ENCODE data around the gene TEX51. TPM values are rescaled to one million over a fixed set of nuclear protein-coding genes. Genes with fewer than 3 reads are reported as not detected.

TEX51 gene
- not detected for total RNA-seq (2021; ENCODE audit: unreplicated experiment)
- polyA plus RNA-seq (2012), result not detected in 2 replicates
- not detected for Bru-seq, nascent RNA
- BruChase-seq, experiment 1, labeled RNA remaining after a 6-hour chase, result not detected
- BruChase-seq, experiment 2, labeled RNA remaining after a 2-hour chase, result not detected
- long read RNA-seq, result 0 reads

DNA sequence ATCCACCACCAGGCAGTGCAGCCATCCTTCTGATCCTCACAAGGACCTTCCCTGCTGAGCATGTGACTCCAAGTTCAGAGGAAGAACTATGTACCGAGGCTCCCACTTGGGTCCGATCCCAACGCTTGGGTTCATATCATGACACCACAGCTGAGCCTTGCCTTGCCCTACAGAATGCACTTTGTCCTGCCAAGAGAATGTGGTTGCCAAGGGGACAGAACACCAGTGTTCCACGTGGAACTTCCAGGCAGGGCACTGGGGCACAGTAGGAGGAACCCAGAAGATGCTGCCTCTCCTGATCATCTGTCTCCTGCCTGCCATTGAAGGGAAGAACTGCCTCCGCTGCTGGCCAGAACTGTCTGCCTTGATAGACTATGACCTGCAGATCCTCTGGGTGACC lies at the start of gene TEX51:
Gene TEX51, plus strand, starts transcription at position 255 of the 400 bp plus-strand sequence. Its CDS starts 29 bp downstream, at position 284.
- Histone ChIP-seq H3K4me3 (replicated peaks in 1 of 2; ENCODE audit: low read depth in 1 of 2, low read length in 2 of 2) (no peak within 1 kb of the TSS), H3K27ac (ENCODE audit: low read depth, low read length) (no peak within 1 kb of the TSS), H2AFZ (ENCODE audit: low read depth, low read length, poor library complexity, severe bottlenecking) (no peak within 1 kb of the TSS), H3K79me2 (ENCODE audit: insufficient read depth, low read length) (no peaks in the 10 kb centered on the region), H4K20me1 (ENCODE audit: insufficient read depth) (no peaks in the 10 kb centered on the region), H3K9me3 (ENCODE audit: control insufficient read depth in 1 of 2, insufficient read depth in 1 of 2, low read depth in 1 of 2, low read length in 2 of 2) (no peaks in the 10 kb centered on the region), H3K27me3 (ENCODE audit: insufficient read depth, low read length) (peaks cover 25% of the 10 kb centered on the region; the same call in 1 of the 2 replicates), H3K4me2 (ENCODE audit: low read length) (no peak within 1 kb of the TSS), H3K9me2 (ENCODE audit: insufficient read depth) (no peaks in the 10 kb centered on the region), H3K9ac (ENCODE audit: low read length) (no peak within 1 kb of the TSS), H3K4me1 (ENCODE audit: control insufficient read depth in 1 of 2, insufficient read depth in 2 of 2, low read length in 2 of 2) (no peaks in the 10 kb centered on the region), H3K36me3 (ENCODE audit: control insufficient read depth in 1 of 2, insufficient read depth in 2 of 2, low read length in 2 of 2) (no peaks in the 10 kb centered on the region)
- TF ChIP-seq, protein P1, sequence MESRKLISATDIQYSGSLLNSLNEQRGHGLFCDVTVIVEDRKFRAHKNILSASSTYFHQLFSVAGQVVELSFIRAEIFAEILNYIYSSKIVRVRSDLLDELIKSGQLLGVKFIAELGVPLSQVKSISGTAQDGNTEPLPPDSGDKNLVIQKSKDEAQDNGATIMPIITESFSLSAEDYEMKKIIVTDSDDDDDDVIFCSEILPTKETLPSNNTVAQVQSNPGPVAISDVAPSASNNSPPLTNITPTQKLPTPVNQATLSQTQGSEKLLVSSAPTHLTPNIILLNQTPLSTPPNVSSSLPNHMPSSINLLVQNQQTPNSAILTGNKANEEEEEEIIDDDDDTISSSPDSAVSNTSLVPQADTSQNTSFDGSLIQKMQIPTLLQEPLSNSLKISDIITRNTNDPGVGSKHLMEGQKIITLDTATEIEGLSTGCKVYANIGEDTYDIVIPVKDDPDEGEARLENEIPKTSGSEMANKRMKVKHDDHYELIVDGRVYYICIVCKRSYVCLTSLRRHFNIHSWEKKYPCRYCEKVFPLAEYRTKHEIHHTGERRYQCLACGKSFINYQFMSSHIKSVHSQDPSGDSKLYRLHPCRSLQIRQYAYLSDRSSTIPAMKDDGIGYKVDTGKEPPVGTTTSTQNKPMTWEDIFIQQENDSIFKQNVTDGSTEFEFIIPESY (IDR thresholded peaks at IDR 0.05; ENCODE audit: extremely low read depth, insufficient replicate concordance, low read length), result no peak
- TF ChIP-seq RAD21 (IDR thresholded peaks at IDR 0.05; ENCODE audit: low read depth) (no peak), SIN3A (IDR thresholded peaks at IDR 0.05; ENCODE audit: low read depth) (no peak), POLR2A (IDR thresholded peaks at IDR 0.05; ENCODE audit: borderline replicate concordance, extremely low read depth, insufficient read depth, insufficient read length) (no peak), YY1 (IDR thresholded peaks at IDR 0.05; ENCODE audit: extremely low read depth, insufficient replicate concordance, low read depth, low read length) (no peak), CEBPB (IDR thresholded peaks at IDR 0.05; ENCODE audit: low read depth) (no peak), POLR2AphosphoS5 (IDR thresholded peaks at IDR 0.05; ENCODE audit: low read depth, low read length) (no peak), FOSL1 (IDR thresholded peaks at IDR 0.05; ENCODE audit: low read depth) (no peak), EZH2 (IDR thresholded peaks at IDR 0.05) (no peak), ZNF274 (IDR thresholded peaks at IDR 0.05; ENCODE audit: low read depth, low read length) (no peak)
- TF ChIP-seq, protein P2, sequence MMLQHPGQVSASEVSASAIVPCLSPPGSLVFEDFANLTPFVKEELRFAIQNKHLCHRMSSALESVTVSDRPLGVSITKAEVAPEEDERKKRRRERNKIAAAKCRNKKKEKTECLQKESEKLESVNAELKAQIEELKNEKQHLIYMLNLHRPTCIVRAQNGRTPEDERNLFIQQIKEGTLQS (IDR thresholded peaks at IDR 0.05), result no peak
- TF ChIP-seq, protein P3, sequence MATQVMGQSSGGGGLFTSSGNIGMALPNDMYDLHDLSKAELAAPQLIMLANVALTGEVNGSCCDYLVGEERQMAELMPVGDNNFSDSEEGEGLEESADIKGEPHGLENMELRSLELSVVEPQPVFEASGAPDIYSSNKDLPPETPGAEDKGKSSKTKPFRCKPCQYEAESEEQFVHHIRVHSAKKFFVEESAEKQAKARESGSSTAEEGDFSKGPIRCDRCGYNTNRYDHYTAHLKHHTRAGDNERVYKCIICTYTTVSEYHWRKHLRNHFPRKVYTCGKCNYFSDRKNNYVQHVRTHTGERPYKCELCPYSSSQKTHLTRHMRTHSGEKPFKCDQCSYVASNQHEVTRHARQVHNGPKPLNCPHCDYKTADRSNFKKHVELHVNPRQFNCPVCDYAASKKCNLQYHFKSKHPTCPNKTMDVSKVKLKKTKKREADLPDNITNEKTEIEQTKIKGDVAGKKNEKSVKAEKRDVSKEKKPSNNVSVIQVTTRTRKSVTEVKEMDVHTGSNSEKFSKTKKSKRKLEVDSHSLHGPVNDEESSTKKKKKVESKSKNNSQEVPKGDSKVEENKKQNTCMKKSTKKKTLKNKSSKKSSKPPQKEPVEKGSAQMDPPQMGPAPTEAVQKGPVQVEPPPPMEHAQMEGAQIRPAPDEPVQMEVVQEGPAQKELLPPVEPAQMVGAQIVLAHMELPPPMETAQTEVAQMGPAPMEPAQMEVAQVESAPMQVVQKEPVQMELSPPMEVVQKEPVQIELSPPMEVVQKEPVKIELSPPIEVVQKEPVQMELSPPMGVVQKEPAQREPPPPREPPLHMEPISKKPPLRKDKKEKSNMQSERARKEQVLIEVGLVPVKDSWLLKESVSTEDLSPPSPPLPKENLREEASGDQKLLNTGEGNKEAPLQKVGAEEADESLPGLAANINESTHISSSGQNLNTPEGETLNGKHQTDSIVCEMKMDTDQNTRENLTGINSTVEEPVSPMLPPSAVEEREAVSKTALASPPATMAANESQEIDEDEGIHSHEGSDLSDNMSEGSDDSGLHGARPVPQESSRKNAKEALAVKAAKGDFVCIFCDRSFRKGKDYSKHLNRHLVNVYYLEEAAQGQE (IDR thresholded peaks at IDR 0.05; ENCODE audit: low read depth), result no peak
- BruUV-seq (replicated peaks), result no TSS peak
- ATAC-seq (no peak), DNase-seq (ENCODE audit: low read depth, low spot score) (no peak)
- RAD21 ChIA-PET (ENCODE audit: low non-redundant PET in 1 of 2, low total read pairs in 2 of 2, uncharacterized antibody in 2 of 2, unreplicated experiment in 2 of 2), result no interaction called here
- POLR2A ChIA-PET, result no interaction called here
- CTCF ChIA-PET, result no interaction called here
- intact Hi-C loops (cut with micrococcal nuclease), result no loop called here

All from HCT116 (cell line).